Testis (tissue), 3 donors: ENCODE results near the gene ZSCAN10. TPM values are rescaled to one million over a fixed set of nuclear protein-coding genes. Genes with fewer than 3 reads are reported as not detected.
A peak's percentile ranks its signal among the peaks of the same experiment; 100 is the strongest.

ENCODE experiments used
- DNase-seq: peaks from one replicate; pipeline ENCODE4 v3.0.0-alpha.2; 2019
- H3K27ac ChIP-seq, 2 donors: fragments of 200-600 bp; sonication (generic); one replicate each; pipeline ENCODE4 v1.5.1; 2019
- H3K27me3 ChIP-seq: fragments of 200-600 bp; sonication (generic); one replicate; pipeline ENCODE4 v1.5.1; 2019
- H3K36me3 ChIP-seq: fragments of 200-600 bp; sonication (generic); one replicate; pipeline ENCODE4 v1.5.1; 2017; ENCODE audit warnings: low read depth; ENCODE audit errors: missing control alignments
- H3K4me1 ChIP-seq: fragments of 200-600 bp; sonication (generic); one replicate; pipeline ENCODE4 v1.5.1; 2019
- H3K4me3 ChIP-seq, 2 donors: fragments of 200-600 bp; sonication (generic); one replicate each; pipeline ENCODE4 v1.5.1; 2017 to 2019
- H3K9me3 ChIP-seq: fragments of 200-600 bp; sonication (generic); one replicate; pipeline ENCODE4 v1.5.1; 2017
- POLR2A ChIP-seq: fragments of 450-650 bp; IDR thresholded peaks from one replicate; pipeline ENCODE4 v1.6.1; 2017; ENCODE audit warnings: antibody characterized with exemption, mild to moderate bottlenecking, moderate library complexity
- WGBS, 2 donors: methylation state at CpG; one replicate each; pipeline ENCODE4 v1.1.5; 2018; 5-methylcytosine and 5-hydroxymethylcytosine counted together
- intact Hi-C: fragments of 100-400 bp; cut with DNase I; formaldehyde crosslinking; loops from one replicate; pipeline ENCODE4 v1.15.1; 2023; ENCODE audit warnings: low total_unique reads
- polyA plus RNA-seq: library from polyadenylated mRNA; stranded (reverse); fragments of 350-450 nt; fragmentation: Illumina TruSeq; extraction: RNeasy Lipid Tissue Mini Kit (QIAGEN cat#74804); gene quantifications from one replicate; pipeline ENCODE4 v1.2.3, GENCODE V29; 2014; ENCODE audit warnings: low read depth, low replicate concordance; ENCODE audit not compliant: insufficient read depth
- total RNA-seq, 2 donors: library from RNA; depleted of rRNA; stranded (reverse); fragments of >200 nt; gene quantifications; one replicate each; pipeline ENCODE4 v1.2.3, GENCODE V29; 2016
- TF ChIP-seq, protein P1 (sequence below), 3 experiments: fragments of 450-650 bp in 2 of 3; fragments of 200-600 bp in 1 of 3; sonication (generic) in 1 of 3; IDR thresholded peaks; one replicate each; pipeline ENCODE4 v1.5.1; 2016 to 2019; ENCODE audit warnings: antibody characterized with exemption in 3 of 3, mild to moderate bottlenecking in 2 of 3, moderate library complexity in 1 of 3

The ZSCAN10 gene
- total and polyA plus RNA-seq, 3 donors from 2014 or later = 0.79 to 0.93 (median 0.91) TPM

DNA sequence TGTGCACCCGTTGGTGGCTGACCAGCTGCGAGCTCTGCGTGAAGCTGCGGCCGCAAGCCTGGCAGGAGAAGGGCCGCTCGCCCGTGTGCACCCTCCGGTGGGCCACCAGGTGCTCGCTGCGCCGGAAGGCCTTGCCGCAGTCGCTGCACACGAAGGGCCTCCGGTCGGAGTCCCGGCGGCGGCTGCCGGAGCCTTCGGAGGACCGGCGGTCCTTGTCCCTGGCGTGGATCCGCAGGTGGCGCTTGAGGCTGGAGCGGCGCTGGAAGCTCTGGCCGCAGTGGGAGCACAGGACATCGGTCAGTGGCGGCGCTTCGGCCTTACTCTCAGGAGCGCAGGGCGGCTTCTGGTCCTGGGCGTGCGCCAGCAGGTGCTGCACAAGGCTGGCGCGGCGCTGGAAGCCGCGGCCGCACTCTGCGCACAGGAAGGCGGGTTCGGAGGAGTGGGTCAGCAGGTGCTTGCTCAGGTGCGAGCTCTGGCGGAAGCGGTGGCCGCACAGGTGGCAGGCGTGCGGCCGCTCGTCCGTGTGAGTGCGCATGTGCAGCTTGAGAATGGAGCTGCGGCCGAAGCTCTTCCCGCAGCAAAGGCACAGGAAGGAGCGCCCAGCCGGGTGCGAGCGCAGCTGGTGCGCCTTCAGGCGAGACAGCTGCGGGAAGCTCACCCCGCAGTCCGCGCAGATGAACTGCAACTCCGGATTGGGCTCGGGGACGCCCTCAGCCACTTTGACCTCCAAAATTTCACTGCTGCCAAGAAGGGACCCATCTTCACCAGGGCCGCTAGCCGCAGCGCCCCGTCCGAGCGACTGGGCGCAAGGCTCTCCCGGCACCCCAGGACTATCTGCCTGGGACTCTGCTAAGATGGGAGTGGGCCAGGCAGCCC lies 9.1 kb downstream of the ZSCAN10 start:
- no peak for TF ChIP-seq POLR2A
- TF ChIP-seq, protein P1, sequence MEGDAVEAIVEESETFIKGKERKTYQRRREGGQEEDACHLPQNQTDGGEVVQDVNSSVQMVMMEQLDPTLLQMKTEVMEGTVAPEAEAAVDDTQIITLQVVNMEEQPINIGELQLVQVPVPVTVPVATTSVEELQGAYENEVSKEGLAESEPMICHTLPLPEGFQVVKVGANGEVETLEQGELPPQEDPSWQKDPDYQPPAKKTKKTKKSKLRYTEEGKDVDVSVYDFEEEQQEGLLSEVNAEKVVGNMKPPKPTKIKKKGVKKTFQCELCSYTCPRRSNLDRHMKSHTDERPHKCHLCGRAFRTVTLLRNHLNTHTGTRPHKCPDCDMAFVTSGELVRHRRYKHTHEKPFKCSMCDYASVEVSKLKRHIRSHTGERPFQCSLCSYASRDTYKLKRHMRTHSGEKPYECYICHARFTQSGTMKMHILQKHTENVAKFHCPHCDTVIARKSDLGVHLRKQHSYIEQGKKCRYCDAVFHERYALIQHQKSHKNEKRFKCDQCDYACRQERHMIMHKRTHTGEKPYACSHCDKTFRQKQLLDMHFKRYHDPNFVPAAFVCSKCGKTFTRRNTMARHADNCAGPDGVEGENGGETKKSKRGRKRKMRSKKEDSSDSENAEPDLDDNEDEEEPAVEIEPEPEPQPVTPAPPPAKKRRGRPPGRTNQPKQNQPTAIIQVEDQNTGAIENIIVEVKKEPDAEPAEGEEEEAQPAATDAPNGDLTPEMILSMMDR (IDR thresholded peaks at IDR 0.05) = no peak
- WGBS, 2 donors = 65 to 81% methylated on average over 47 to 77 of the region's 81 CpGs
- Histone ChIP-seq H3K9me3 (no peaks in the 10 kb centered on the region), H3K27ac (no peak overlapping the region), H3K36me3 (no peaks in the 10 kb centered on the region), H3K4me1 (peaks cover 20% of the 10 kb centered on the region), H3K4me3 (peak overlapping the region; percentile 15 to 43), H3K27me3 (no peaks in the 10 kb centered on the region)
- intact Hi-C loops = no loop called here
- no peak for DNase-seq

DNA sequence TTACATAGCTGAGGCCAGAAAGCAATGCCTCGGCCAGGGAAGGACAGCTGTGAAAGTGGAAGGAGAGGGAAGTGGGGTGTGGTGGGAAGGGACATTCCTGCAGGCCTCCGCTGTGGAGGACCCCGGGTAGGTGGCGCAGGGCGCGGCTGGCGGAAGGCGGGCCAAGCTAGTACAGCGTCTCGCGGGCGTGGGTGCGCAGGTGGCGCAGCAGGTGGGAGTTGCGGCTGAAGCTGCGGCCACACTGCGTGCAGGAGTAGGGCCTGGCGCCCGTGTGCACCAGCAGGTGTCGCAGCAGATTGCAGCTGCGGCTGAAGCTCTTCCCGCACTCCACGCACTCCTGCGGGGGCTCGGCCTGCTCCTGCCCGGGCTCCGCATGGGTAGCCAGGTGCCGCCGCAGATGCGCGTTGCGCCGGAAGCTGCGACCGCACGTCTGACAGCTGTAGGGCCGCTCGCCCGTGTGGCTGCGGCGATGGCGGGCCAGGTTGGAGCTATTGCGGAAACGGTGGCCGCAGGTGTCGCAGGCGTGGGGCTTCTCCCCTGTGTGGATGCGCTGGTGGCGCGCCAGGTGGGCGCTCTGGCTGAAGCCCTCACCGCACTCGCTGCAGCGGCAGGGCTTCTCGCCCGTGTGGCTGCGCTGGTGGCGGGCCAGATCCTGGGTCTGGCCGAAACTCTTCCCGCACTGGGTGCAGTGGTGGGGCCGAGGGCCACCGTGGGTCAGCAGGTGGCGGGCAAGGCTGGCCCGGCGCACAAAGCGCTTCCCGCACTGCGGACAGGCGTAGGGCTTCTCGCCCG lies 10.0 kb downstream of the ZSCAN10 start:
- Histone ChIP-seq H3K36me3 (no peaks in the 10 kb centered on the region), H3K27me3 (no peaks in the 10 kb centered on the region), H3K4me3 (peak overlapping the region; percentile 15 to 43), H3K27ac (no peak overlapping the region), H3K4me1 (peaks cover 20% of the 10 kb centered on the region), H3K9me3 (no peaks in the 10 kb centered on the region)
- DNase-seq = no peak
- 79 to 85% methylated on average over 27 to 37 of the region's 71 CpGs for WGBS, 2 donors
- TF ChIP-seq, protein P1 (IDR thresholded peaks at IDR 0.05) = no peak
- intact Hi-C loops = no loop called here

DNA sequence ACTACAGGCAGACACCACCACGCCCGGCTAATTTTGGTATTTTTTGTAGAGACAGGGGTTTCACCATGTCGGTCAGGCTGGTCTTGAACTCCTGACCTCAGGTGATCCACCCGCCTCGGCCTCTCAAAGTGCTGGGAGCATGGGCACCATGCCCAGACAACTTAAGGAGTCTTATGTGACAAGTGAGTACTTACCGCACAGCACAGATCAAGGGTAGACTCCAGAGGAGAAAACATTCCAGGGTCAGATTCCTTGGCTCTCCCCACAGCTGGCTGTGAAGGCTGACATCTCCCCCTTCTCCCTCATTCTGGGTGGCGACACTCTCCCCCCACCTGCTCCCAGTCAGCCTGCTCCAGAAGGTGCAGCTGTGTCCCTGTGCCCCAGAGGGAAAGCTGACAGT lies 10.6 kb downstream of the ZSCAN10 start:
- no peaks in the 10 kb centered on the region for H3K9me3 ChIP-seq
- H3K36me3 ChIP-seq = no peaks in the 10 kb centered on the region
- H3K4me3 ChIP-seq = no peak overlapping the region
- DNase-seq = no peak
- 27 to 39% methylated on average over 7 of the region's 7 CpGs for WGBS, 2 donors
- TF ChIP-seq POLR2A = no peak
- TF ChIP-seq, protein P1 (IDR thresholded peaks at IDR 0.05) = no peak
- intact Hi-C loops = no loop called here
- no peak overlapping the region for H3K27ac ChIP-seq
- H3K27me3 ChIP-seq = no peaks in the 10 kb centered on the region
- peaks cover 20% of the 10 kb centered on the region for H3K4me1 ChIP-seq

DNA sequence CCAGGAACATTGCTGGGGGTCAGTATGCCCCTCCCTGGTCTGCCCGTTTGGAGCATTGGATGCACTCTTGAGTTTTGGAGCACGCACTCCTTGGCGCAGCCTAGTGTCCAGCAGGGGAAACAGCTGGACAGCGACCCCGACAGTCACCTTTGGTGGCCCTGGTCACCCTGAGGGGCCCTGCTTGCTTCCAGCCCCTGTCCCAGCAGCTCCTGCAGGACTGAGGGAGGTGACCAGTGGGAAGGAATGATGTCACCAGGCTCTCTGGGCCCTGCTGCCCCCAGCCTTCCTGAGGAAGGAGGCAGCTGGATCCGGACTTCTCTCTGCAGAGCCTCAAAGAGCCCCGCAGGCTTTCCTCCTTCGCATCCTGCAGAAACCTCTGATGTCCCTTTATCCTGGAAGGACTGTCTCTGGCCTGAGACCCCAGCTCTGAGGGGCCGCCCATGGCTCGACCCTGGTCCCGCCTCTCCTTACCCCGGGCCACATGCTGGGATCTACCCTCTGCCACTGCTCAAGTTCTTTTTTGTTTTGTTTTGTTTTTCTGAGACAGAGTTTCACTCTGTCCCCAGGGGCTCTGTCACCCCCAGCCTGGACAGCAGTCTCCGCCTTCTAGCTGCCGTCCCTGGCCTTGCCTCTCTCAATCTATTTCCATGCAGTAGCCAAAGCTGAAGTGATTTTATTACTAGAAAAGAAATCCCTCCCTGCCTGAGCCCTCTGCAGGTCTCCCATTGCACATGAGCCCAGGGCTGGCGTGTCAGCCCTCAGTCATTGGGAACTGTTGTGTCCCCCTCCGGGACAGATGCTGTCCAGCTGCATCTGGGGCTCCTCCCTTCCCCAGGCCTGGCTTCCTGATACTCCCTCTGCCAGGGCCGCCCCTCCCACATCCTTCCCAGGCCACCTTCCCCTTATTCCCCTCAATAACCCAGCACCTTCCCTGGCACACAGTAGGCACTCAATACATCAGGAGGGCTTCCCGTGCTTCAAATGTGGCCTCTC lies 11.6 kb downstream of the ZSCAN10 start:
- H3K36me3 ChIP-seq = no peaks in the 10 kb centered on the region
- WGBS, 2 donors = 64 to 73% methylated on average over 12 to 16 of the region's 18 CpGs
- no peak overlapping the region for H3K4me3 ChIP-seq
- DNase-seq = no peak
- intact Hi-C loops = no loop called here
- H3K27ac ChIP-seq = peak overlapping the region in 1 of 2 donors; percentile 66
- no peaks in the 10 kb centered on the region for H3K27me3 ChIP-seq
- no peaks in the 10 kb centered on the region for H3K9me3 ChIP-seq
- peaks cover 20% of the 10 kb centered on the region for H3K4me1 ChIP-seq
- no peak for TF ChIP-seq POLR2A
- TF ChIP-seq, protein P1 (IDR thresholded peaks at IDR 0.05) = peak in 1 of 3 experiments; percentile 7
